Measurements from ENCODE around the gene CDKN1C. TPM values are rescaled to one million over a fixed set of nuclear protein-coding genes. Genes with fewer than 3 reads are reported as not detected.

The CDKN1C gene
- total RNA-seq, 1 experiment from 2014 or later: 12.9 TPM

- H3K9me3 ChIP-seq (ENCODE audit: low read length): no peaks in the 10 kb centered on the region
- intact Hi-C loops (cut with micrococcal nuclease): loop anchor here (1.0 kb wide), 1 partner anchor 38 kb away; no protein-coding TSS in a partner anchor
- no TSS peak for BruUV-seq (replicated peaks)
- H3F3A ChIP-seq (ENCODE audit: low read length, unreplicated experiment): no peaks in the 10 kb centered on the region
- H3K4me3 ChIP-seq (ENCODE audit: low read length): peak overlapping the region; percentile 63
- H3K36me3 ChIP-seq (ENCODE audit: low read depth, low read length): no peaks in the 10 kb centered on the region
- ATAC-seq (peak; percentile 54), DNase-seq (peak; percentile 59)
- peaks cover 28% of the 10 kb centered on the region for H3K4me1 ChIP-seq (ENCODE audit: insufficient read depth, low read length)
- peak overlapping the region; percentile 52 for H3K27ac ChIP-seq (ENCODE audit: low read length)
- H3K27me3 ChIP-seq (ENCODE audit: low read length): no peaks in the 10 kb centered on the region
- no peaks in the 10 kb centered on the region for H3K9me2 ChIP-seq (replicated peaks; ENCODE audit: low read length)
- H3K79me2 ChIP-seq (ENCODE audit: low read length): no peaks in the 10 kb centered on the region
- TF ChIP-seq EZH2 (IDR thresholded peaks at IDR 0.05; ENCODE audit: low read length, unreplicated experiment): no peak
- TF ChIP-seq, protein P1, sequence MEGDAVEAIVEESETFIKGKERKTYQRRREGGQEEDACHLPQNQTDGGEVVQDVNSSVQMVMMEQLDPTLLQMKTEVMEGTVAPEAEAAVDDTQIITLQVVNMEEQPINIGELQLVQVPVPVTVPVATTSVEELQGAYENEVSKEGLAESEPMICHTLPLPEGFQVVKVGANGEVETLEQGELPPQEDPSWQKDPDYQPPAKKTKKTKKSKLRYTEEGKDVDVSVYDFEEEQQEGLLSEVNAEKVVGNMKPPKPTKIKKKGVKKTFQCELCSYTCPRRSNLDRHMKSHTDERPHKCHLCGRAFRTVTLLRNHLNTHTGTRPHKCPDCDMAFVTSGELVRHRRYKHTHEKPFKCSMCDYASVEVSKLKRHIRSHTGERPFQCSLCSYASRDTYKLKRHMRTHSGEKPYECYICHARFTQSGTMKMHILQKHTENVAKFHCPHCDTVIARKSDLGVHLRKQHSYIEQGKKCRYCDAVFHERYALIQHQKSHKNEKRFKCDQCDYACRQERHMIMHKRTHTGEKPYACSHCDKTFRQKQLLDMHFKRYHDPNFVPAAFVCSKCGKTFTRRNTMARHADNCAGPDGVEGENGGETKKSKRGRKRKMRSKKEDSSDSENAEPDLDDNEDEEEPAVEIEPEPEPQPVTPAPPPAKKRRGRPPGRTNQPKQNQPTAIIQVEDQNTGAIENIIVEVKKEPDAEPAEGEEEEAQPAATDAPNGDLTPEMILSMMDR (conservative IDR thresholded peaks at IDR 0.05; ENCODE audit: low read depth, low read length): peak; percentile 88
- TF ChIP-seq EZH2phosphoT487 (IDR thresholded peaks at IDR 0.05; ENCODE audit: borderline replicate concordance, low read length): no peak
- ChIA-PET CTCF (interaction anchor here (0.7 to 3.4 kb wide), 5 partner anchors 37 to 361 kb away, joined by 3 to 40 read pairs (median 7); partner anchors contain the start of gene PHLDA2), POLR2A (ENCODE audit: unreplicated experiment) (interaction anchor here (1.0 kb wide), 1 partner anchor 37 kb away, joined by 3 read pairs; the partner anchor contains the start of gene PHLDA2)
- H3K9ac ChIP-seq (ENCODE audit: low read length): peak overlapping the region; percentile 68
- H4K20me1 ChIP-seq (ENCODE audit: low read length): no peaks in the 10 kb centered on the region
- peak overlapping the region; percentile 94 for H2AFZ ChIP-seq (ENCODE audit: low read length)
- H3K4me2 ChIP-seq (ENCODE audit: low read length): peak overlapping the region; percentile 87
These were observed 6.8 kb upstream of the CDKN1C start for GRCh38 chr11:2892215-2892966.

GRCh38 chr11:2891326-2892214 lies 6.0 kb upstream of the CDKN1C start:
- H3K9me2 ChIP-seq (replicated peaks; ENCODE audit: low read length): no peaks in the 10 kb centered on the region
- H3K27me3 ChIP-seq (ENCODE audit: low read length): no peaks in the 10 kb centered on the region
- no peaks in the 10 kb centered on the region for H3F3A ChIP-seq (ENCODE audit: low read length, unreplicated experiment)
- ATAC-seq (peak; percentile 17), DNase-seq (no peak)
- no TSS peak for BruUV-seq (replicated peaks)
- intact Hi-C loops (cut with micrococcal nuclease): loop anchor here (1.0 kb wide), 1 partner anchor 39 kb away; no protein-coding TSS in a partner anchor
- TF ChIP-seq EZH2phosphoT487 (IDR thresholded peaks at IDR 0.05; ENCODE audit: borderline replicate concordance, low read length) (no peak), EZH2 (IDR thresholded peaks at IDR 0.05; ENCODE audit: low read length, unreplicated experiment) (no peak)
- TF ChIP-seq, protein P1 (conservative IDR thresholded peaks at IDR 0.05; ENCODE audit: low read depth, low read length): peak; percentile 42; the same call in 1 of the 2 replicates
- H3K4me1 ChIP-seq (ENCODE audit: insufficient read depth, low read length): peaks cover 28% of the 10 kb centered on the region
- H3K4me3 ChIP-seq (ENCODE audit: low read length): peak overlapping the region; percentile 63; the same call in 1 of the 2 replicates
- CTCF ChIA-PET: interaction anchor here (0.6 to 3.4 kb wide), 5 partner anchors 37 to 360 kb away, joined by 3 to 40 read pairs (median 7); partner anchors contain the start of gene PHLDA2
- H3K9ac ChIP-seq (ENCODE audit: low read length): peak overlapping the region; percentile 68
- peak overlapping the region; percentile 87 for H3K4me2 ChIP-seq (ENCODE audit: low read length)
- no peaks in the 10 kb centered on the region for H3K36me3 ChIP-seq (ENCODE audit: low read depth, low read length)
- no peak overlapping the region for H3K27ac ChIP-seq (ENCODE audit: low read length)
- POLR2A ChIA-PET (ENCODE audit: unreplicated experiment): interaction anchor here (1.0 kb wide), 1 partner anchor 38 kb away, joined by 3 read pairs; the partner anchor contains the start of gene PHLDA2
- H2AFZ ChIP-seq (ENCODE audit: low read length): peak overlapping the region; percentile 94
- H3K79me2 ChIP-seq (ENCODE audit: low read length): no peaks in the 10 kb centered on the region
- no peaks in the 10 kb centered on the region for H4K20me1 ChIP-seq (ENCODE audit: low read length)
- H3K9me3 ChIP-seq (ENCODE audit: low read length): no peaks in the 10 kb centered on the region
